HepG2 (cell line): ENCODE data around the gene ADCY1. TPM values are rescaled to one million over a fixed set of nuclear protein-coding genes. Genes with fewer than 3 reads are reported as not detected.

Source experiments
- ATAC-seq: fragments of 200-7000 bp; cut with Tn5 transposase; 3 replicates; pipeline ENCODE4 v1.9.1; 2020; ENCODE audit warnings: mild to moderate bottlenecking, moderate library complexity
- BruUV-seq: library from RNA; stranded (reverse); fragments of 400-500 nt; replicated peaks from 2 replicates; lab custom pipeline; 2021; lab: Mats Ljungman, UMichigan
- CTCF ChIA-PET: fragments of 300-600 bp; formaldehyde crosslinking; extraction: SDS; loops from one replicate; lab custom pipeline; 2021; ENCODE audit warnings: low total read pairs, inconsistent platforms, low intra/inter-chr PET ratio; lab: Yijun Ruan, JAX
- POLR2A ChIA-PET: fragments of 350-600 bp; sonication (Branson Sonifier 250); formaldehyde crosslinking; loops from one replicate; lab custom pipeline; 2020; ENCODE audit warnings: antibody characterized with exemption, inconsistent platforms; lab: Yijun Ruan, JAX
- DNase-seq: peaks from one replicate; pipeline ENCODE4 v3.0.0-alpha.2; 2015; ENCODE audit warnings: low spot score
- FAIRE-seq: peaks from 3 replicates; lab custom pipeline; 2011; peaks lifted over from hg19 to GRCh38; lab: Jason Lieb, UNC
- H2AFZ ChIP-seq: one replicate; pipeline ENCODE4 v1.6.1; 2011; ENCODE audit warnings: low read length, inconsistent platforms
- H3K27ac ChIP-seq: fragments of 300-600 bp; 3 replicates; pipeline ENCODE4 v1.8.0; 2011; ENCODE audit warnings: mixed run types, mild to moderate bottlenecking, mixed read lengths, low read length, inconsistent platforms; ENCODE audit not compliant: insufficient read depth; ENCODE audit errors: extremely low read length
- H3K27me3 ChIP-seq, 2 experiments: fragments of 200-600 bp in 1 of 2; 2 replicates in 1 of 2; 3 replicates in 1 of 2; pipeline versions ENCODE4 v1.6.0 to v1.8.0; 2011; ENCODE audit warnings: low read length in 2 of 2, mild to moderate bottlenecking in 2 of 2, moderate library complexity in 2 of 2, inconsistent platforms in 1 of 2; ENCODE audit not compliant: insufficient read depth in 2 of 2, control insufficient read depth in 1 of 2
- H3K36me3 ChIP-seq, 2 experiments: fragments of 200-600 bp in 1 of 2; replicated peaks in 1 of 2; 2 replicates in 1 of 2; 3 replicates in 1 of 2; pipeline versions ENCODE4 v1.5.1 to v1.8.0; 2011; ENCODE audit warnings: low read length in 2 of 2, inconsistent platforms in 1 of 2; ENCODE audit not compliant: insufficient read depth in 2 of 2, control insufficient read depth in 1 of 2
- H3K4me1 ChIP-seq: 2 replicates; pipeline ENCODE4 v1.5.1; 2012; ENCODE audit warnings: low read length, inconsistent platforms; ENCODE audit not compliant: insufficient read depth
- H3K4me2 ChIP-seq: 2 replicates; pipeline ENCODE4 v1.6.0; 2011; ENCODE audit warnings: low read depth, low read length, inconsistent platforms
- H3K4me3 ChIP-seq, 3 experiments: fragments of 200-600 bp in 1 of 3; sonication (generic), shearing (Covaris generic) in 1 of 3; replicated peaks in 1 of 3; 2 replicates each; pipeline ENCODE4 v1.5.1; 2011 to 2016; ENCODE audit warnings: low read length in 3 of 3, inconsistent platforms in 2 of 3, low read depth in 2 of 3, mild to moderate bottlenecking in 2 of 3, control low read depth in 1 of 3, mixed read lengths in 1 of 3; ENCODE audit not compliant: insufficient read depth in 1 of 3
- H3K79me2 ChIP-seq: one replicate; pipeline ENCODE4 v1.6.1; 2011; ENCODE audit warnings: low read length, inconsistent platforms; ENCODE audit not compliant: insufficient read depth
- H3K9ac ChIP-seq: 2 replicates; pipeline ENCODE4 v1.6.0; 2011; ENCODE audit warnings: mild to moderate bottlenecking, low read depth, low read length, inconsistent platforms; ENCODE audit not compliant: insufficient read depth
- H3K9me3 ChIP-seq: 2 replicates; pipeline ENCODE4 v1.5.1; 2012; ENCODE audit warnings: mild to moderate bottlenecking, low read length
- H4K20me1 ChIP-seq: 2 replicates; pipeline ENCODE4 v1.6.0; 2011; ENCODE audit warnings: inconsistent platforms, mild to moderate bottlenecking, low read length, moderate library complexity; ENCODE audit not compliant: insufficient read depth
- AKAP8 ChIP-seq: sonication (generic); formaldehyde crosslinking; IDR thresholded peaks from 2 replicates; pipeline ENCODE4 v1.5.1; 2020; ENCODE audit warnings: mild to moderate bottlenecking, missing genetic modification reagents
- DPF2 ChIP-seq: sonication (generic); formaldehyde crosslinking; IDR thresholded peaks from 2 replicates; pipeline ENCODE4 v1.4.0; 2020; ENCODE audit warnings: mild to moderate bottlenecking, low read depth, missing genetic modification reagents, borderline replicate concordance
- FLYWCH1 ChIP-seq: sonication (generic); formaldehyde crosslinking; IDR thresholded peaks from 2 replicates; pipeline ENCODE4 v1.8.1; 2023; ENCODE audit warnings: mild to moderate bottlenecking, missing genetic modification reagents
- HNF1B ChIP-seq: sonication (generic); formaldehyde crosslinking; IDR thresholded peaks from 2 replicates; pipeline ENCODE4 v1.5.1; 2020; ENCODE audit warnings: mild to moderate bottlenecking, moderate library complexity, missing genetic modification reagents
- JUNB ChIP-seq: sonication (generic); formaldehyde crosslinking; IDR thresholded peaks from 2 replicates; pipeline ENCODE4 v1.8.0; 2022; ENCODE audit warnings: missing genetic modification reagents, mild to moderate bottlenecking, borderline replicate concordance
- JUND ChIP-seq: sonication (generic); formaldehyde crosslinking; IDR thresholded peaks from 2 replicates; pipeline ENCODE4 v1.8.0; 2022; ENCODE audit warnings: mild to moderate bottlenecking, missing genetic modification reagents
- MAFG ChIP-seq: sonication (generic); formaldehyde crosslinking; IDR thresholded peaks from 2 replicates; pipeline ENCODE4 v1.5.1; 2020; ENCODE audit warnings: mild to moderate bottlenecking, missing genetic modification reagents
- NBN ChIP-seq: fragments of 450-650 bp; conservative IDR thresholded peaks from 2 replicates; pipeline ENCODE4 v1.6.1; 2017
- PAX8 ChIP-seq: sonication (generic); formaldehyde crosslinking; IDR thresholded peaks from 2 replicates; pipeline ENCODE4 v1.8.0; 2022; ENCODE audit warnings: mild to moderate bottlenecking, missing genetic modification reagents, borderline replicate concordance
- SMYD3 ChIP-seq: sonication (generic); formaldehyde crosslinking; IDR thresholded peaks from 2 replicates; pipeline ENCODE4 v1.8.1; 2023; ENCODE audit warnings: mild to moderate bottlenecking, missing genetic modification reagents
- THRA ChIP-seq: sonication (generic); formaldehyde crosslinking; IDR thresholded peaks from 2 replicates; pipeline ENCODE4 v1.4.0; 2020; ENCODE audit warnings: missing genetic modification reagents, borderline replicate concordance
- ZNF17 ChIP-seq: sonication (generic); formaldehyde crosslinking; IDR thresholded peaks from 2 replicates; pipeline ENCODE4 v1.5.0; 2020; ENCODE audit warnings: mild to moderate bottlenecking, missing genetic modification reagents
- ZNF24 ChIP-seq: fragments of 450-650 bp; IDR thresholded peaks from 2 replicates; pipeline ENCODE4 v1.6.1; 2017; ENCODE audit warnings: antibody characterized with exemption, mild to moderate bottlenecking
- ZNF362 ChIP-seq: sonication (generic); formaldehyde crosslinking; IDR thresholded peaks from 2 replicates; pipeline ENCODE4 v1.4.0; 2020; ENCODE audit warnings: missing genetic modification reagents, mild to moderate bottlenecking, borderline replicate concordance
- ZNF580 ChIP-seq: IDR thresholded peaks from 2 replicates; pipeline ENCODE4 v1.6.1; 2016; ENCODE audit warnings: low read depth, borderline replicate concordance
- ZNF788 ChIP-seq: sonication (generic); formaldehyde crosslinking; IDR thresholded peaks from 2 replicates; pipeline ENCODE4 v1.5.0; 2020; ENCODE audit warnings: mild to moderate bottlenecking, missing genetic modification reagents, borderline replicate concordance
- WGBS: methylation state at CpG from one replicate; pipeline ENCODE4 v1.1.6; 2017; ENCODE audit warnings: low lambda C conversion rate; 5-methylcytosine and 5-hydroxymethylcytosine counted together
- in situ Hi-C: cut with HindIII; loops from 2 replicates; pipeline ENCODE4 v1.10.0; 2017; ENCODE audit warnings: low pct_unique_long_range_greater_than_20kb; ENCODE audit not compliant: extremely low pct_ligation_motif_present
- intact Hi-C: fragments of 100-400 bp; cut with micrococcal nuclease; formaldehyde crosslinking; loops from one replicate; pipeline ENCODE4 v1.10.0; 2022; ENCODE audit not compliant: unreplicated experiment
- polyA plus RNA-seq, 8 experiments: library from polyadenylated mRNA; depleted of rRNA in 3 of 8; stranded (reverse) in 7 of 8; unstranded in 1 of 8; fragments of >200 nt; fragmentation: Illumina TruSeq in 4 of 8; extraction: Trizol in 4 of 8; gene quantifications; 2 replicates each; pipeline versions ENCODE4 v1.2.1 to v1.2.3, GENCODE V29; 2011 to 2016; ENCODE audit warnings: low read depth in 4 of 8, missing spikeins in 1 of 8, mixed read lengths in 1 of 8; ENCODE audit not compliant: insufficient read depth in 1 of 8
- total RNA-seq, 5 experiments: library from RNA; depleted of rRNA; stranded (reverse); fragments of >200 nt; fragmentation: Illumina TruSeq; extraction: Trizol; gene quantifications; 2 replicates each; pipeline ENCODE4 v1.2.3, GENCODE V29; 2016; ENCODE audit warnings: low read depth in 1 of 5

Gene ADCY1
- total and polyA plus RNA-seq, 2 of the 13 experiments (the other 11 are each of a cell fraction or from before 2014, with no cell fraction given), result 0.80 to 1.2 TPM

GRCh38 chr7:45659496-45660139 lies 85.5 kb downstream of the ADCY1 start:
- Histone ChIP-seq H3K9me3 (no peaks in the 10 kb centered on the region), H3K9ac (no peak overlapping the region), H4K20me1 (no peaks in the 10 kb centered on the region), H3K4me3 (no peak overlapping the region), H3K4me1 (peaks cover 9% of the 10 kb centered on the region; the same call in 1 of the 2 replicates), H2AFZ (no peak overlapping the region), H3K79me2 (no peaks in the 10 kb centered on the region), H3K27me3 (peaks cover 0 to 17% of the 10 kb centered on the region in 2 experiments; a peak in 1 of 5 replicates), H3K27ac (no peak overlapping the region), H3K4me2 (no peak overlapping the region), H3K36me3 (no peaks in the 10 kb centered on the region)
- ATAC-seq (no peak), DNase-seq (no peak), FAIRE-seq (no peak)
- in situ Hi-C loops (loop anchor here (5.0 kb wide), 1 partner anchor 203 kb away; no protein-coding TSS in a partner anchor), intact Hi-C loops (loop anchor here (5.0 kb wide), 2 partner anchors 93 to 507 kb away; no protein-coding TSS in a partner anchor)
- CTCF ChIA-PET, result no interaction called here
- TF ChIP-seq ZNF24 (no peak), JUND (CRISPR knock-in tag) (no peak), FLYWCH1 (no peak), ZNF17 (CRISPR knock-in tag) (no peak), JUNB (no peak), THRA (CRISPR knock-in tag) (no peak), ZNF788 (CRISPR knock-in tag) (no peak), DPF2 (no peak), NBN (no peak), HNF1B (CRISPR knock-in tag) (no peak), ZNF580 (no peak), PAX8 (CRISPR knock-in tag) (no peak), ZNF362 (no peak), SMYD3 (CRISPR knock-in tag) (no peak), MAFG (CRISPR knock-in tag) (no peak), AKAP8 (CRISPR knock-in tag) (no peak)
- POLR2A ChIA-PET, result no interaction called here
- 17% methylated on average over 5 of the region's 10 CpGs for WGBS
- no TSS peak for BruUV-seq
